H9 (cell line): ENCODE data around the gene MMP24OS. TPM values are rescaled to one million over a fixed set of nuclear protein-coding genes. Genes with fewer than 3 reads are reported as not detected.

ENCODE experiments used
- DNase-seq: peaks from one replicate; pipeline ENCODE4 v3.0.0-alpha.2; 2017
- H2AFZ ChIP-seq: one replicate; pipeline ENCODE4 v1.6.1; 2013; ENCODE audit warnings: mild to moderate bottlenecking, low read length, control low read depth, moderate library complexity
- H2AK5ac ChIP-seq: 2 replicates; pipeline ENCODE4 v1.6.1; 2013; ENCODE audit warnings: low read length, control low read depth, mixed read lengths; ENCODE audit not compliant: insufficient read length
- H2BK120ac ChIP-seq: one replicate; pipeline ENCODE4 v1.6.1; 2013; ENCODE audit warnings: low read depth, mild to moderate bottlenecking, low read length, control low read depth, inconsistent platforms; ENCODE audit not compliant: poor library complexity, severe bottlenecking
- H2BK12ac ChIP-seq: 2 replicates; pipeline ENCODE4 v1.6.1; 2013; ENCODE audit warnings: low read length, control low read depth, mixed read lengths, low read depth; ENCODE audit not compliant: insufficient read length
- H2BK15ac ChIP-seq: 2 replicates; pipeline ENCODE4 v1.6.1; 2013; ENCODE audit warnings: low read depth, low read length, control low read depth
- H2BK20ac ChIP-seq: one replicate; pipeline ENCODE4 v1.6.1; 2013; ENCODE audit warnings: low read depth, mild to moderate bottlenecking, low read length, control low read depth, inconsistent platforms; ENCODE audit not compliant: poor library complexity, severe bottlenecking
- H2BK5ac ChIP-seq: 2 replicates; pipeline ENCODE4 v1.6.1; 2013; ENCODE audit warnings: low read length, control low read depth, mixed read lengths; ENCODE audit not compliant: insufficient read length
- H3K14ac ChIP-seq: 2 replicates; pipeline ENCODE4 v1.6.1; 2013; ENCODE audit warnings: low read length, control low read depth; ENCODE audit not compliant: insufficient read depth
- H3K18ac ChIP-seq: 2 replicates; pipeline ENCODE4 v1.6.1; 2013; ENCODE audit warnings: low read depth, mild to moderate bottlenecking, mixed read lengths, low read length, control low read depth; ENCODE audit not compliant: insufficient read length
- H3K23ac ChIP-seq: 2 replicates; pipeline ENCODE4 v1.6.1; 2013; ENCODE audit warnings: low read length, control low read depth, mixed read lengths, low read depth; ENCODE audit not compliant: insufficient read length
- H3K23me2 ChIP-seq: 2 replicates; pipeline ENCODE4 v1.6.1; 2013; ENCODE audit warnings: low read depth, mild to moderate bottlenecking, mixed read lengths, low read length, control low read depth; ENCODE audit not compliant: insufficient read length, poor library complexity, severe bottlenecking
- H3K27ac ChIP-seq: 2 replicates; pipeline ENCODE4 v1.5.1; 2013; ENCODE audit warnings: low read length, control low read depth, mixed read lengths, low read depth; ENCODE audit not compliant: insufficient read length
- H3K27me3 ChIP-seq: 2 replicates; pipeline ENCODE4 v1.6.1; 2013; ENCODE audit warnings: low read length, control low read depth, inconsistent platforms; ENCODE audit not compliant: insufficient read depth
- H3K4ac ChIP-seq: 2 replicates; pipeline ENCODE4 v1.6.1; 2013; ENCODE audit warnings: low read depth, mild to moderate bottlenecking, control low read depth, inconsistent platforms, low read length, moderate library complexity
- H3K4me1 ChIP-seq: 2 replicates; pipeline ENCODE4 v1.6.1; 2013; ENCODE audit warnings: low read length, control low read depth, inconsistent platforms; ENCODE audit not compliant: insufficient read depth
- H3K4me2 ChIP-seq: 2 replicates; pipeline ENCODE4 v1.6.1; 2013; ENCODE audit warnings: low read length, control low read depth, mixed read lengths; ENCODE audit not compliant: insufficient read length, insufficient read depth
- H3K56ac ChIP-seq: 2 replicates; pipeline ENCODE4 v1.6.1; 2013; ENCODE audit warnings: low read depth, mild to moderate bottlenecking, mixed read lengths, low read length, control low read depth; ENCODE audit not compliant: insufficient read length
- H3K79me1 ChIP-seq: 2 replicates; pipeline ENCODE4 v1.6.1; 2013; ENCODE audit warnings: low read depth, mild to moderate bottlenecking, moderate library complexity, low read length, control low read depth, inconsistent platforms; ENCODE audit not compliant: insufficient read depth, poor library complexity, severe bottlenecking
- H3K79me2 ChIP-seq: 2 replicates; pipeline ENCODE4 v1.6.1; 2013; ENCODE audit warnings: low read length, control low read depth, inconsistent platforms; ENCODE audit not compliant: insufficient read depth
- H3K9ac ChIP-seq: 2 replicates; pipeline ENCODE4 v1.6.1; 2013; ENCODE audit warnings: low read length, control low read depth, mixed read lengths; ENCODE audit not compliant: insufficient read length; ENCODE audit errors: extremely low read depth
- H3K9me3 ChIP-seq: one replicate; pipeline ENCODE4 v1.6.1; 2013; ENCODE audit warnings: low read depth, low read length, inconsistent platforms; ENCODE audit not compliant: control insufficient read depth
- H3T11ph ChIP-seq: one replicate; pipeline ENCODE4 v1.6.1; 2013; ENCODE audit warnings: mild to moderate bottlenecking, low read length, control low read depth, inconsistent platforms
- H4K20me1 ChIP-seq: one replicate; pipeline ENCODE4 v1.6.1; 2013; ENCODE audit not compliant: control insufficient read depth, insufficient read length, insufficient read depth
- H4K5ac ChIP-seq: 2 replicates; pipeline ENCODE4 v1.6.1; 2013; ENCODE audit warnings: low read depth, mild to moderate bottlenecking, mixed read lengths, low read length, control low read depth; ENCODE audit not compliant: insufficient read length
- H4K8ac ChIP-seq: replicated peaks from 2 replicates; pipeline ENCODE4 v1.6.1; 2013; ENCODE audit warnings: low read length, control low read depth, mixed read lengths, low read depth; ENCODE audit not compliant: insufficient read length
- H4K91ac ChIP-seq: 2 replicates; pipeline ENCODE4 v1.6.1; 2013; ENCODE audit warnings: low read depth, mild to moderate bottlenecking, moderate library complexity, mixed read lengths, low read length, control low read depth; ENCODE audit not compliant: insufficient read length
- H3K27ac Mint-ChIP-seq, 3 experiments: 2 replicates in 2 of 3; 3 replicates in 1 of 3; pipeline ENCODE4 v1.8.0; 2020 to 2021; ENCODE audit warnings: mixed read lengths in 3 of 3, mild to moderate bottlenecking in 1 of 3, moderate library complexity in 1 of 3
- H3K27me3 Mint-ChIP-seq: 2 replicates; pipeline ENCODE4 v1.8.0; 2021; ENCODE audit warnings: low read depth, mild to moderate bottlenecking, moderate library complexity, mixed read lengths
- H3K36me3 Mint-ChIP-seq, 3 experiments: 2 replicates in 2 of 3; 3 replicates in 1 of 3; pipeline ENCODE4 v1.8.0; 2020 to 2021; ENCODE audit warnings: low read depth in 3 of 3, mixed read lengths in 3 of 3; ENCODE audit not compliant: insufficient read depth in 1 of 3
- H3K4me1 Mint-ChIP-seq, 2 experiments: 2 replicates each; pipeline ENCODE4 v1.8.0; 2020; ENCODE audit warnings: mixed read lengths in 2 of 2
- H3K4me3 Mint-ChIP-seq, 2 experiments: 2 replicates in 1 of 2; 3 replicates in 1 of 2; pipeline ENCODE4 v1.8.0; 2020 to 2021; ENCODE audit warnings: mild to moderate bottlenecking in 2 of 2, mixed read lengths in 2 of 2, moderate library complexity in 1 of 2
- H3K9me3 Mint-ChIP-seq, 2 experiments: 2 replicates in 1 of 2; 3 replicates in 1 of 2; pipeline ENCODE4 v1.8.0; 2020; ENCODE audit warnings: mild to moderate bottlenecking in 2 of 2, mixed read lengths in 2 of 2, moderate library complexity in 1 of 2
- WGBS: extraction: QIAGEN DNeasy Blood & Tissue Kit; methylation state at CpG from one replicate; pipeline ENCODE4 v1.1.7; 2013; ENCODE audit warnings: missing lambda C conversion rate, low lambda C conversion rate, mixed read lengths; ENCODE audit not compliant: insufficient read length; ENCODE audit errors: extremely low coverage; 5-methylcytosine and 5-hydroxymethylcytosine counted together
- total RNA-seq: library from RNA; stranded (reverse); gene quantifications from 2 replicates; pipeline ENCODE4 v1.2.1, GENCODE V29; 2021
- TF ChIP-seq, protein P1 (sequence below): fragments of 200-600 bp; sonication (generic); conservative IDR thresholded peaks from 3 replicates; pipeline ENCODE4 v1.8.0; 2021; ENCODE audit warnings: antibody characterized with exemption, mild to moderate bottlenecking

Gene MMP24OS
- total RNA-seq, 1 experiment from 2014 or later = 43.8 TPM

DNA sequence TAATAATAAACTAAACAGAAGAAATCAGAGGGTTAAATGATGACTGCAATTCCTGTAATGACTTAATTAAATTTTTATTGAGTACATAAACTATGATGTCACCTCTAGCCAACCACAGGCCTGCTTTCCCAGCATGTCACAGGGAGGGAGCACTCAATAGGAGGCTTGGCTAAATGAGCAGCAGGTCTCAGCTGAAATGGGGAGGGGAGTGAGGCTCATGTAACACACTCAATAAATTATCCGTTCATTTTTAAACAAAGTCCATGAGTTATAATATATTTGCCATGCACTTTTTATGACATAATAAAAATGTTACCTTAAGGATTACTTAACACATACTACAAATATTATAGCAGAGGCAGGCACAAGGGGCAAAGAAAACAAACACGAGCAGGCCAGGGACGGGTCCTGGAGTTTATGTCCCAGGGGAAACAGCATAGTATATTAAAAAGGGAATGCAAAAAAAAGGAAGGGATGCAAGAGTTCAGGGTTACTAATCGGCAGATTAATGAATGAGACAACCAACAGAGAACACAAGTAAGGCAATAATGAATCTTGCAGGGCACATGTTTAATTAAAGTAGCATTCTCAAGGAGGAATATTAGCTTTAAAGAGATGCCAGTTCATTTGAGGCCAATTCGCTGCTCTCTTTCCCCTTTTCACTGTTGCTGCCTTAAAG lies 41.4 kb upstream of the MMP24OS start:
- no peak overlapping the region for H4K8ac ChIP-seq

More for the DNA sequence above, 41.4 kb upstream of the MMP24OS start:
- H2BK15ac ChIP-seq = no peak overlapping the region
- H3K4me1 ChIP-seq = peaks cover 7% of the 10 kb centered on the region; the same call in 1 of the 2 replicates
- no peaks in the 10 kb centered on the region for H3K79me1 ChIP-seq
- H3K18ac ChIP-seq = no peak overlapping the region
- Mint-ChIP-seq H3K27me3 (no peaks in the 10 kb centered on the region), H3K27ac (peak overlapping the region in 2 of 3 experiments; percentile 2 to 5; a peak in 1 of 7 replicates), H3K9me3 (no peaks in the 10 kb centered on the region), H3K4me1 (peaks cover 23 to 24% of the 10 kb centered on the region in 2 experiments), H3K4me3 (no peak overlapping the region), H3K36me3 (peaks cover 0 to 3% (median 0%) of the 10 kb centered on the region in 3 experiments; a peak in 1 of 7 replicates)
- H3K27ac ChIP-seq = no peak overlapping the region
- H3K4ac ChIP-seq = no peak overlapping the region
- H3T11ph ChIP-seq = no peak overlapping the region
- no peak overlapping the region for H2BK5ac ChIP-seq
- H4K20me1 ChIP-seq = no peaks in the 10 kb centered on the region
- no peak for DNase-seq
- no peak overlapping the region for H2AK5ac ChIP-seq
- TF ChIP-seq, protein P1, sequence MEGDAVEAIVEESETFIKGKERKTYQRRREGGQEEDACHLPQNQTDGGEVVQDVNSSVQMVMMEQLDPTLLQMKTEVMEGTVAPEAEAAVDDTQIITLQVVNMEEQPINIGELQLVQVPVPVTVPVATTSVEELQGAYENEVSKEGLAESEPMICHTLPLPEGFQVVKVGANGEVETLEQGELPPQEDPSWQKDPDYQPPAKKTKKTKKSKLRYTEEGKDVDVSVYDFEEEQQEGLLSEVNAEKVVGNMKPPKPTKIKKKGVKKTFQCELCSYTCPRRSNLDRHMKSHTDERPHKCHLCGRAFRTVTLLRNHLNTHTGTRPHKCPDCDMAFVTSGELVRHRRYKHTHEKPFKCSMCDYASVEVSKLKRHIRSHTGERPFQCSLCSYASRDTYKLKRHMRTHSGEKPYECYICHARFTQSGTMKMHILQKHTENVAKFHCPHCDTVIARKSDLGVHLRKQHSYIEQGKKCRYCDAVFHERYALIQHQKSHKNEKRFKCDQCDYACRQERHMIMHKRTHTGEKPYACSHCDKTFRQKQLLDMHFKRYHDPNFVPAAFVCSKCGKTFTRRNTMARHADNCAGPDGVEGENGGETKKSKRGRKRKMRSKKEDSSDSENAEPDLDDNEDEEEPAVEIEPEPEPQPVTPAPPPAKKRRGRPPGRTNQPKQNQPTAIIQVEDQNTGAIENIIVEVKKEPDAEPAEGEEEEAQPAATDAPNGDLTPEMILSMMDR = no peak
- no peaks in the 10 kb centered on the region for H3K27me3 ChIP-seq
- no peak overlapping the region for H2BK12ac ChIP-seq
- no peaks in the 10 kb centered on the region for H3K79me2 ChIP-seq
- H3K56ac ChIP-seq = no peak overlapping the region
- H2BK20ac ChIP-seq = no peak overlapping the region
- H3K4me2 ChIP-seq = no peak overlapping the region
- no peak overlapping the region for H4K5ac ChIP-seq
- no peaks in the 10 kb centered on the region for H3K23me2 ChIP-seq
- H3K23ac ChIP-seq = no peak overlapping the region
- H4K91ac ChIP-seq = no peak overlapping the region
- H2AFZ ChIP-seq = no peak overlapping the region
- WGBS = no CpG with 5 or more reads among the region's 5 CpGs
- H3K9me3 ChIP-seq = no peaks in the 10 kb centered on the region
- no peak overlapping the region for H3K14ac ChIP-seq
- no peak overlapping the region for H3K9ac ChIP-seq
- H2BK120ac ChIP-seq = no peak overlapping the region
